NCI-H446 (cell line): ENCODE measurements around the gene GLDC.

Source experiments
- DNase-seq, 2 experiments: peaks; one replicate each; lab custom pipeline; 2025; lab: John Stamatoyannopoulos, UW

The GLDC gene

GRCh38 chr9:6502399-6502798 lies 143.1 kb downstream of the GLDC start:
- DNase-seq = no peak

- no peak for DNase-seq
Observed at GRCh38 chr9:6501526-6502210, 143.9 kb downstream of the GLDC start.

GRCh38 chr9:6498982-6499381 lies 146.5 kb downstream of the GLDC start:
- DNase-seq = no peak

GRCh38 chr9:6495466-6495865 lies 150.1 kb downstream of the GLDC start:
- no peak for DNase-seq

GRCh38 chr9:6490863-6491262 lies 154.7 kb downstream of the GLDC start:
- DNase-seq = no peak

- no peak for DNase-seq
Observed at GRCh38 chr9:6489099-6489498, 156.4 kb downstream of the GLDC start.

GRCh38 chr9:6488395-6488794 lies 157.1 kb downstream of the GLDC start:
- DNase-seq = no peak

- DNase-seq = no peak
Observed at GRCh38 chr9:6484210-6484609, 161.3 kb downstream of the GLDC start.
